ENCODE data around the gene VASN.

- TF ChIP-seq CTCF (conservative IDR thresholded peaks at IDR 0.05; ENCODE audit: low read length) (no peak), EZH2phosphoT487 (IDR thresholded peaks at IDR 0.05; ENCODE audit: borderline replicate concordance, low read depth, low read length) (no peak)
These were observed 55.2 kb downstream of the VASN start for GRCh38 chr16:4426722-4427372.
